PFSK-1 (cell line): ENCODE results near the gene INS.

Source experiments
- POLR2AphosphoS5 ChIP-seq: IDR thresholded peaks from 2 replicates; pipeline ENCODE4 v1.6.1; 2012; ENCODE audit warnings: low read depth, mild to moderate bottlenecking, control low read depth, low read length, moderate library complexity
- REST ChIP-seq, 2 experiments: IDR thresholded peaks; 2 replicates each; pipeline versions ENCODE4 v1.6.1 to v1.8.0; 2011 to 2012; ENCODE audit warnings: low read depth in 2 of 2, low read length in 2 of 2, control low read depth in 1 of 2, inconsistent platforms in 1 of 2, mild to moderate bottlenecking in 1 of 2, moderate library complexity in 1 of 2; ENCODE audit not compliant: insufficient read depth in 1 of 2
- TAF1 ChIP-seq: IDR thresholded peaks from 2 replicates; pipeline ENCODE4 v1.6.1; 2012; ENCODE audit warnings: low read length, control low read depth, borderline replicate concordance; ENCODE audit not compliant: insufficient read depth

DNA sequence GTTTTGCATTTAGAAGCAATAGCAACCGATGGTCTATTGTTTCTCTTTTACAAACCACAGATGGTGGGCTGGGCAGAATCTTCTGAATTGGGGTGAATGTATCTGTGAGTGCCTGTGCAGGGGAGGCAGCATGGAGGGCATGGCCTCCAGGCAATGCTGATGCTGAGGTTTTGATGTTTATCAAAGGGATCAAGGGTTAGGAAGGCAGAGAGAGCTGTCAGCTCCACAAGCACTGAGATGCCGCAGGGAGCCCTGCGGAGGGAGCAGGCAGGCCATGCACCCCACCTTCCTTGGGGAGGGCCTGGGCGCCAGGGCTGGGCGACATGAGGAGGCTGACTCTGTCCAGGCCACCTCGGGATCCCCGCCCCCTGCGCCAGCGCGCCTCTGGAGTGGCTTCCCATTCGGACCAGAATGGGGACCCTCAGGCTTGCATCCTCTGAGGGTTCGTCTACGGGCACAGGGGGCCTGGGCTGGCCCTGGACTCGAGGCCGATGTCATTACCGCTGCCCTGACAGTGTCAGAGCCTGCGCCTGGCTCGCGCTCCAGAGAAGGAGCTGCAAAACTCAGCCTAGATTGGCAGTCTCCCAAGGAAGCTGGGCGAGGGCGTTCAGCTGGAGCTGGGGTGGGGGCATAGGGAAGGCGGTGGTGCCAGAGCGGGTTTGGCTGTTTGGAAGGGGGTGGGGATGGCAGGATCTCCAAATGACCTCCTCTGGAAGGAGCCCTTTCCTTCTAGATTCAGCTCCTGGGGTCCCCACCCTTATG, 24.5 kb upstream of the INS start:
- TF ChIP-seq TAF1, result no peak
- TF ChIP-seq POLR2AphosphoS5, result no peak
- TF ChIP-seq REST (IDR thresholded peaks at IDR 0.05; ENCODE audit: insufficient read depth in 1 of 2, low read depth in 2 of 2, low read length in 2 of 2), result no peak
